Keratinocyte (primary cell): ENCODE measurements around the gene STAC. TPM values are rescaled to one million over a fixed set of nuclear protein-coding genes. Genes with fewer than 3 reads are reported as not detected.

Experiments
- DNase-seq: peaks from one replicate; pipeline ENCODE4 v3.0.0-alpha.2; 2011; ENCODE audit warnings: low read depth, missing footprints, low spot score
- FAIRE-seq: peaks from 2 replicates; lab custom pipeline; 2011; peaks lifted over from hg19 to GRCh38; lab: Jason Lieb, UNC
- H2AFZ ChIP-seq: 2 replicates; pipeline ENCODE4 v1.6.0; 2012; ENCODE audit warnings: low read length, control low read depth, inconsistent platforms; ENCODE audit not compliant: control insufficient read depth
- H3K27ac ChIP-seq: 2 replicates; pipeline ENCODE4 v1.5.1; 2011; ENCODE audit warnings: low read length; ENCODE audit not compliant: control insufficient read depth, insufficient read depth
- H3K27me3 ChIP-seq: 3 replicates; pipeline ENCODE4 v1.6.0; 2011; ENCODE audit warnings: low read length; ENCODE audit not compliant: control insufficient read depth, insufficient read depth; ENCODE audit errors: extremely low read depth
- H3K36me3 ChIP-seq, 2 experiments: 2 replicates in 1 of 2; 3 replicates in 1 of 2; pipeline ENCODE4 v1.5.1; 2011; ENCODE audit warnings: low read length in 2 of 2, mild to moderate bottlenecking in 1 of 2; ENCODE audit not compliant: control insufficient read depth in 2 of 2, insufficient read depth in 2 of 2; ENCODE audit errors: extremely low read depth in 1 of 2
- H3K4me1 ChIP-seq: 3 replicates; pipeline ENCODE4 v1.5.1; 2011; ENCODE audit warnings: low read length; ENCODE audit not compliant: control insufficient read depth, insufficient read depth; ENCODE audit errors: extremely low read depth
- H3K4me2 ChIP-seq: 3 replicates; pipeline ENCODE4 v1.6.0; 2011; ENCODE audit warnings: low read depth, low read length; ENCODE audit not compliant: control insufficient read depth, insufficient read depth; ENCODE audit errors: extremely low read depth
- H3K4me3 ChIP-seq, 3 experiments: fragments of 200-600 bp in 1 of 3; sonication (generic) in 1 of 3; 2 replicates in 2 of 3; 3 replicates in 1 of 3; pipeline ENCODE4 v1.5.1; 2011 to 2016; ENCODE audit warnings: low read length in 3 of 3, mild to moderate bottlenecking in 3 of 3, control low read depth in 2 of 3, inconsistent platforms in 1 of 3, low read depth in 1 of 3, mixed read lengths in 1 of 3, mixed run types in 1 of 3, moderate library complexity in 1 of 3; ENCODE audit not compliant: control insufficient read depth in 2 of 3, insufficient read depth in 2 of 3; ENCODE audit errors: extremely low read depth in 1 of 3
- H3K79me2 ChIP-seq: 2 replicates; pipeline ENCODE4 v1.6.0; 2012; ENCODE audit warnings: low read length; ENCODE audit not compliant: control insufficient read depth, insufficient read depth
- H3K9ac ChIP-seq: 3 replicates; pipeline ENCODE4 v1.6.0; 2011; ENCODE audit warnings: low read length; ENCODE audit not compliant: control insufficient read depth, insufficient read depth; ENCODE audit errors: extremely low read depth
- H3K9me1 ChIP-seq: 3 replicates; pipeline ENCODE4 v1.6.0; 2011; ENCODE audit warnings: low read length; ENCODE audit not compliant: control insufficient read depth, insufficient read depth; ENCODE audit errors: extremely low read depth
- H3K9me3 ChIP-seq: 2 replicates; pipeline ENCODE4 v1.5.1; 2012; ENCODE audit warnings: low read depth, low read length; ENCODE audit not compliant: control insufficient read depth
- H4K20me1 ChIP-seq: 3 replicates; pipeline ENCODE4 v1.6.0; 2011; ENCODE audit warnings: low read length; ENCODE audit not compliant: control insufficient read depth, insufficient read depth; ENCODE audit errors: extremely low read depth
- EZH2 ChIP-seq: IDR thresholded peaks from one replicate; pipeline ENCODE4 v1.6.1; 2012; ENCODE audit warnings: inconsistent platforms, mild to moderate bottlenecking, low read length, moderate library complexity
- dilution Hi-C: fragments of 300-500 bp; cut with MboI; formaldehyde crosslinking; loops from one replicate; pipeline ENCODE4 v1.7.0; 2020; ENCODE audit warnings: low sequenced_read_pairs; ENCODE audit not compliant: extremely low pct_ligation_motif_present
- polyA plus RNA-seq, 5 experiments: library from polyadenylated mRNA; depleted of rRNA in 3 of 5; stranded (reverse) in 3 of 5; stranded (forward) in 1 of 5; unstranded in 1 of 5; fragments of >200 nt; gene quantifications; 1 replicate in 1 of 5; 2 replicates in 3 of 5; 3 replicates in 1 of 5; pipeline versions ENCODE4 v1.2.1 to v1.2.3, GENCODE V29; 2011 to 2012; ENCODE audit warnings: missing spikeins in 2 of 5, low read depth in 1 of 5, low replicate concordance in 1 of 5
- TF ChIP-seq, protein P1 (sequence below), 3 experiments: IDR thresholded peaks in 1 of 3; conservative IDR thresholded peaks in 1 of 3; optimal IDR thresholded peaks in 1 of 3; 2 replicates in 2 of 3; 3 replicates in 1 of 3; pipeline versions ENCODE3 to v1.5.1; 2011; ENCODE audit warnings: low read length in 3 of 3, mild to moderate bottlenecking in 3 of 3, moderate library complexity in 2 of 3, control low read depth in 1 of 3, inconsistent platforms in 1 of 3; ENCODE audit not compliant: insufficient read depth in 2 of 3; ENCODE audit errors: extremely low read depth in 1 of 3

STAC gene
- polyA plus RNA-seq, 1 donor (not counting 4 experiments of a cell fraction or from before 2014, with no cell fraction given): 7.9 TPM

DNA sequence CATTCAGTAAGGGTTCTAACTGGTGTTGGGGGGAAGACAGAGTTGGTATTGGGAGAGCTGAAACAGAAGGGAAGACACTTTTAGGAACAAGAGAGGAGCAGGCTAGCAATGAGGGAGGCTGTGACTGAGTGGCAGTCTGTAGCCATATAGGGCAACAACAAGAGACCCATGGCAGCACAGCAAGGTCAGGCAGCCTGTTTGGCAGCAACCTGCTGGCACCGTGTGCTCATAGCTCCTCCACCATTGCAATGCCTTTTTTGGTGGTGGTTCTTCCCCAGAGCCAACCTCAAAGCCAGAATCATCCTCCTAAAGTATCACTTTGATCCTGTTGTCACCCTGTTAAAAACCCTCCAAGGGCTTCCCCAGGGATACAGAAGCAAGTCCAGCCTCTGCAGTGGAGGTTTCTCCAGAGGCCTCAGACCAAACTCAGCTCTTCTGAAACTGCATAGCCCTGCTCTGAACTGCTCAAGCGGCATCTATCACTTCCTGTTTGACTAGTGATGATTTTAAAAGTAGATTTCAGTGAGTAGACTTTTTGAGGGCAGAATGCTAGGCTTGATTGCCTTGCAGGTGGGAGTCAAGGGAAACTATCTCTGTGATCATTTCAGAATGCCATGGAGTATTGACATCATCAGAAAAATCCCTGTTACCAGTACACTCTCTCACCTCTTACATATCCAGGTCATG, 176.9 kb downstream of the STAC start:
- Histone ChIP-seq H3K36me3 (no peaks in the 10 kb centered on the region), H3K79me2 (no peaks in the 10 kb centered on the region), H4K20me1 (no peaks in the 10 kb centered on the region), H3K27me3 (peaks cover 5% of the 10 kb centered on the region), H3K4me3 (no peak overlapping the region), H3K4me2 (no peak overlapping the region), H3K9ac (no peak overlapping the region), H3K27ac (no peak overlapping the region), H3K9me1 (no peaks in the 10 kb centered on the region), H2AFZ (no peak overlapping the region), H3K4me1 (no peaks in the 10 kb centered on the region), H3K9me3 (no peaks in the 10 kb centered on the region)
- DNase-seq: no peak
- FAIRE-seq: no peak
- TF ChIP-seq, protein P1, sequence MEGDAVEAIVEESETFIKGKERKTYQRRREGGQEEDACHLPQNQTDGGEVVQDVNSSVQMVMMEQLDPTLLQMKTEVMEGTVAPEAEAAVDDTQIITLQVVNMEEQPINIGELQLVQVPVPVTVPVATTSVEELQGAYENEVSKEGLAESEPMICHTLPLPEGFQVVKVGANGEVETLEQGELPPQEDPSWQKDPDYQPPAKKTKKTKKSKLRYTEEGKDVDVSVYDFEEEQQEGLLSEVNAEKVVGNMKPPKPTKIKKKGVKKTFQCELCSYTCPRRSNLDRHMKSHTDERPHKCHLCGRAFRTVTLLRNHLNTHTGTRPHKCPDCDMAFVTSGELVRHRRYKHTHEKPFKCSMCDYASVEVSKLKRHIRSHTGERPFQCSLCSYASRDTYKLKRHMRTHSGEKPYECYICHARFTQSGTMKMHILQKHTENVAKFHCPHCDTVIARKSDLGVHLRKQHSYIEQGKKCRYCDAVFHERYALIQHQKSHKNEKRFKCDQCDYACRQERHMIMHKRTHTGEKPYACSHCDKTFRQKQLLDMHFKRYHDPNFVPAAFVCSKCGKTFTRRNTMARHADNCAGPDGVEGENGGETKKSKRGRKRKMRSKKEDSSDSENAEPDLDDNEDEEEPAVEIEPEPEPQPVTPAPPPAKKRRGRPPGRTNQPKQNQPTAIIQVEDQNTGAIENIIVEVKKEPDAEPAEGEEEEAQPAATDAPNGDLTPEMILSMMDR (optimal IDR thresholded peaks at IDR 0.05 in 1 of 3, IDR thresholded peaks at IDR 0.05 in 1 of 3, conservative IDR thresholded peaks at IDR 0.05 in 1 of 3; ENCODE audit: extremely low read depth in 1 of 3, insufficient read depth in 2 of 3, low read length in 3 of 3): no peak
- TF ChIP-seq EZH2: no peak
- dilution Hi-C loops: no loop called here

DNA sequence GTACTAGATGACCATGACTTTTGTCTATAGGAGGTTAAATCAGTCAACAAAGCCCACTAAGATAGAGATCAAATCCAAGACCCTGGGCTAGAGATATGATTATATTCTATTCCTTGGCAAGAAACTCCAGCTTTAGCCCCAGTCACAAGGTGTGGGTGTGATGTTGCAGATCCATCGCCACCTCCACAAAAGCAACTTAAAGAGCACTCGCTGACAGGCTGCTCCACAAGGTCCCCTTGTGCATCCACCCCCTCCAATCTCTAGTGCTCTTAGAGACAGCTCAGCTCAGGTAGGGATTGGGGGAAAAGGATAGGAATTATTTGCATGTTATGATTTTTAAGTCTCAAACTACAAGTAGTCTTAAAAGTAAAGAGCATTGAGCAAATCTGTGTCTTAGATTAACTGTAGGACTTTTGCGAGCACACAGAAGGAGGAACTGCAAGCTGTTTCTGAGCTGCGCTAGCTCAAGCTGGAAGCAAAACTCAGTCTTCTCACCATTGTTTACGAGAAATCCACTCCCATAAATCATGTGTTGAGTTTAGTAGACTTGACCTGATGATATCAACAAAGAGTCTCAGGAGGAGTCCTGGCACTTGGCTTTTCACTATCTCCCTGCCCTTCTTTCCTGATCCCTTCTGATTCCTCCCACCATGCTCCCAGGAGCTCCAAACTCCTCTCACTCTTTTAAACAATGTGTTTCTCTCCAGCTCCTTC, 177.6 kb downstream of the STAC start:
- H3K4me1 ChIP-seq: no peaks in the 10 kb centered on the region
- no peaks in the 10 kb centered on the region for H3K9me3 ChIP-seq
- no peak overlapping the region for H3K27ac ChIP-seq
- H3K4me3 ChIP-seq: no peak overlapping the region
- no peak for FAIRE-seq
- TF ChIP-seq, protein P1 (optimal IDR thresholded peaks at IDR 0.05 in 1 of 3, IDR thresholded peaks at IDR 0.05 in 1 of 3, conservative IDR thresholded peaks at IDR 0.05 in 1 of 3; ENCODE audit: extremely low read depth in 1 of 3, insufficient read depth in 2 of 3, low read length in 3 of 3): no peak
- no peak for TF ChIP-seq EZH2
- no peak overlapping the region for H3K4me2 ChIP-seq
- H2AFZ ChIP-seq: no peak overlapping the region
- H3K27me3 ChIP-seq: peaks cover 5% of the 10 kb centered on the region
- H3K9me1 ChIP-seq: no peaks in the 10 kb centered on the region
- DNase-seq: no peak
- H3K79me2 ChIP-seq: no peaks in the 10 kb centered on the region
- H3K36me3 ChIP-seq: no peaks in the 10 kb centered on the region
- H4K20me1 ChIP-seq: no peaks in the 10 kb centered on the region
- no peak overlapping the region for H3K9ac ChIP-seq
- dilution Hi-C loops: no loop called here
